Measurements from ENCODE around the gene IMPDH1.

The IMPDH1 gene

GRCh38 chr7:128434413-128435326, 24.9 kb upstream of the IMPDH1 start:
- DNase-seq (ENCODE audit: low read depth, low spot score), result no peak

- no peak for DNase-seq (ENCODE audit: low read depth, low spot score)
These were observed 22.0 kb upstream of the IMPDH1 start for GRCh38 chr7:128431754-128432153.

- DNase-seq (ENCODE audit: low read depth, low spot score), result no peak
These were observed 21.4 kb upstream of the IMPDH1 start for GRCh38 chr7:128431221-128431620.

GRCh38 chr7:128430207-128430606, 20.4 kb upstream of the IMPDH1 start:
- no peak for DNase-seq (ENCODE audit: low read depth, low spot score)

- no peak for DNase-seq (ENCODE audit: low read depth, low spot score)
These were observed 17.6 kb upstream of the IMPDH1 start for GRCh38 chr7:128427289-128427891.

GRCh38 chr7:128425850-128426249, 16.1 kb upstream of the IMPDH1 start:
- DNase-seq (ENCODE audit: low read depth, low spot score), result no peak

GRCh38 chr7:128424686-128425275, 15.0 kb upstream of the IMPDH1 start:
- no peak for DNase-seq (ENCODE audit: low read depth, low spot score)

- no peak for DNase-seq (ENCODE audit: low read depth, low spot score)
These were observed 13.1 kb upstream of the IMPDH1 start for GRCh38 chr7:128422842-128423241.

GRCh38 chr7:128422037-128422436, 12.3 kb upstream of the IMPDH1 start:
- DNase-seq (ENCODE audit: low read depth, low spot score), result no peak

- no peak for DNase-seq (ENCODE audit: low read depth, low spot score)
These were observed 11.6 kb upstream of the IMPDH1 start for GRCh38 chr7:128421384-128421783.

GRCh38 chr7:128420773-128421172, 11.0 kb upstream of the IMPDH1 start:
- DNase-seq (ENCODE audit: low read depth, low spot score), result no peak

- DNase-seq (ENCODE audit: low read depth, low spot score), result no peak
These were observed 9.5 kb upstream of the IMPDH1 start for GRCh38 chr7:128419257-128419656.

GRCh38 chr7:128417071-128417470, 7.3 kb upstream of the IMPDH1 start:
- DNase-seq (ENCODE audit: low read depth, low spot score), result no peak

- no peak for DNase-seq (ENCODE audit: low read depth, low spot score)
These were observed 5.5 kb upstream of the IMPDH1 start for GRCh38 chr7:128415217-128415785.

- DNase-seq (ENCODE audit: low read depth, low spot score), result no peak
These were observed 620 bp upstream of the IMPDH1 start for GRCh38 chr7:128410451-128410753.

GRCh38 chr7:128408709-128409595, 830 bp downstream of the IMPDH1 start:
- DNase-seq (ENCODE audit: low read depth, low spot score), result no peak

- no peak for DNase-seq (ENCODE audit: low read depth, low spot score)
These were observed 1.8 kb downstream of the IMPDH1 start for GRCh38 chr7:128407751-128408708.

GRCh38 chr7:128407233-128407589, 2.6 kb downstream of the IMPDH1 start:
- no peak for DNase-seq (ENCODE audit: low read depth, low spot score)

GRCh38 chr7:128406314-128407232, 3.2 kb downstream of the IMPDH1 start:
- no peak for DNase-seq (ENCODE audit: low read depth, low spot score)
